Right kidney (tissue), 1 donor: ENCODE measurements around the gene ZFYVE26.

Experiments used
- DNase-seq: peaks from one replicate; pipeline ENCODE4 v3.0.0-alpha.2; 2016

Gene ZFYVE26

DNA sequence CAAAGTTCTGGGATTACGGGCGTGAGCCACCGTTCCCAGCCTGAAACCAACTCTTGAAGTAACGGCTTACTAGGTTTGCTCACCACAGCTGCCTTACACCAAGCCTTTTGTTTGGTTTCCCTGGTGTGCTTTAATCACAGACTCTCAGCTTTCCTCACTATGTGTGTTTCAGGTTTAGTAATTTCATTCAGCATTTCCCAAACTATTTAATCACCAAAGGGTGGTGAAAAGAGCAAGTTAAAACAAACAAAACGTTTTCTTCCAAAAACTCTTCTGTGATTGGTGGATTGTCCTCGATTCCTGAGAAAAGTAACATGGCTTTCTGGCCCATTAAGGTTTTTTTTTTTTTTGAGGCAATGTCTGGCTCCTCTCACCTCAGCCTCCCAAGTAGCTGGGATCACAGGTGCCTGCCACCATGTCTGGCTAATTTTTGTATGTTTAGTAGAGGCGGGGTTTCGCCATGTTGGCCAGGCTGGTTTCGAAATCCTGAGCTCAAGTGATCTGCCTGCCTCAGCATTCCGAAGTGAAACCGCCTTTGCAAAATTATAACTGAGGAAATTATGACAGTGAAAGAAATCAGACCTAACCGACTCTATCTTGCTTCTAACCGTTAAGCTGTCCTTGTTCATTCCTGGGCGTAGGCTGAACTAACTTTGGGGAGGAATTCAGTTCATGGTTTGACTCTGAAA is 1.5 kb upstream of the ZFYVE26 start:
- no peak for DNase-seq

DNA sequence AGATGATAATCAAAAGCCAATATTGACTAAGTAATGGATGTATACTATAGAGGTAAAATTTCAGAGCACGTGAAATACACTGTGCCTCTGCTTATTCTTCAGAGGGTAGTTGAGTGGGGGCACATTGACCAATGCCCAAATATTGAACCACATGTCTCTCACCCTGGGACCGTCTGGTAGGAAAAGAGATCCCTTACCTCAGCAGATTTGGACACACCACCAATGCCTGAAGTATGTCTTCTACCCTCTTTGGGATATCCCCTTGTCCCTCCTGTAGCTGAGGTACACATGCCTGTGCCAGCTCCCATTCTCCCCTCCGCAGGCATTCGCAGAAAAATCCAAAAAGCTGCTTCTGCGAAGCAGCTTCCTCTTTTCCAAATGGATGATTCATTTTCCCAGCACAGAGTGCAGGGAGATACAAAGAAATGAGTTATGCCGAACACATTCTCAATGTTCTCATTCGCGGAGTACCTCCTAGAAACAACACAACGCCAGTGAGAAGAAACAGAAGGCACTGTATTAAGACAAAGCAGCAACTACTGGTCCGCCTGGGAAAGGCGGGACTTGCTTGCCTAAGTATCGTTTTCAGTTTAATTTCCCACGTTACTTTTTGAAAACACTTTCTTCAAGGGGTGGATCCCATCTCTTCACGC is 691 bp downstream of the ZFYVE26 start:
- DNase-seq = no peak

DNA sequence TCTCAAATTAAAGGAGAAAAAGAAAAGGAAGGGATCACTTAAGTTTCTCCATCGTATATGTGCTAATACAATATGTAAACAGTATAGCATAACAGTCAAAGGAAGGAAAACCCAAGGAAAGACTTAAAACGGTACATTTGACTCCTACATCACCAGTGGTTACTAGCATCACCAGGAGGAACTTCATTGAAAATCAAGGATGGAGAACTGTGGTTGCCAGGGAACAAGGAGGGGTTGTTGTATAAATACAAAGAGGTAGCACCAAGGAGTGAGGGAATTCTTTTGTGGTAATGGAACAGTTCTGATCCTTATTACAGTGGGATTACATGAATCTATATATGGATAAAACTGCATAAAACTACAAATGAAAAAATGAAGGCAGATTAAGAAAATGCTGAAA is 1.6 kb downstream of the ZFYVE26 start:
- no peak for DNase-seq

DNA sequence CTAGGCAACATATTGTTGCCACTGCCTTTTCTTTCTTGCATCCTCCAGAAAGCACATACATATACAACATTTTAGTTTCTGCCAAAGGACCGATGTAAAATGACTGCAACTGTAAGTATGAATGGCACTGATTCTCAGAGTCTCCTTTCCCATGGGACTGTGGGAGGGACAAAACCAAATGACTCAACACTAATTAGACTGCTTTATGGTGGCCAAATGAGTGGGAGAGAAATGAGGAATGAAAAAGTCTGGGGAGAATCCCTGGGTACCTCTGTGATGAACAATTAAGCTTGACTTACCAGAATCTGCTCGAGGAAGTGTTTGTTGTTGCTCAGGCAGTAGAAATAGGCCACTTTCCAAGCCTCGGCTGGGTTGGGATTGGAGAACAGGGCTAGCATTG is 10.1 kb downstream of the ZFYVE26 start:
- no peak for DNase-seq

DNA sequence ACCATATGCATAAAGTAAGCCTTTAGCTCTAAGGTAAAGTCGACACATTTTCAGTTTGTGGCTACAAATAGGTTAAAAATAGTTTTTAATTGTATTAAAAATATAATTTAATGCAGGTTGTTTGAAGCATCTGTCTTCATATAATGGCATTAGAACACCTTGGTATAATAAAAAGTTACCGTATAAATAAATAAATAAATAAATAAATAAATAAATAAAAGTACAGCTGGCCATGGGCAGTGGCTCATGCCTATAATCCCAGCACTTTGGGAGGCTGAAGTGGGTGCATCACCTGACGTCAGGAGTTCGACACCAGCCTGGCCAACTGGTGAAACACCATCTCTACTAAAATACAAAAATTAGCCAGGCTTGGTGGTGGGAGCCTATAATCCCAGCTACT is 15.6 kb downstream of the ZFYVE26 start:
- DNase-seq = no peak

DNA sequence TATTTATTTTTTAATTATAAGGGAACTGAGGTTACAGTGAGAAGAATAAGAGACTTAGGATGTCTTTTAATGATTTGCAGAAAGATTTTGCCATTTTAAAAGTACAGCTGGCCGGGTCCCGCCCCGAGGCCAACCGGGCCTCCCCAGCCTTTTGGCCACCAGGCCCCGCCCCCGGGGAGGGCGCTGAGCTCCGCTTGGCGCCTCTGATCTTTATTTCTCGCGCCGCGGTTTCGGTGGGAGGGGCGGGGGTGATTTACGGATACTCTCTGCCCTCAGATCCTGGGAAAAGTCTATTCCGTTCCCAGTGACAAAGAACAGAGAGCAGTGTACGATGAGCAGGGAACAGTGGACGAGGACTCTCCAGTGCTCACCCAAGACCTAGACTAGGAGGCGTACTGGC is 17.7 kb downstream of the ZFYVE26 start:
- DNase-seq = no peak

DNA sequence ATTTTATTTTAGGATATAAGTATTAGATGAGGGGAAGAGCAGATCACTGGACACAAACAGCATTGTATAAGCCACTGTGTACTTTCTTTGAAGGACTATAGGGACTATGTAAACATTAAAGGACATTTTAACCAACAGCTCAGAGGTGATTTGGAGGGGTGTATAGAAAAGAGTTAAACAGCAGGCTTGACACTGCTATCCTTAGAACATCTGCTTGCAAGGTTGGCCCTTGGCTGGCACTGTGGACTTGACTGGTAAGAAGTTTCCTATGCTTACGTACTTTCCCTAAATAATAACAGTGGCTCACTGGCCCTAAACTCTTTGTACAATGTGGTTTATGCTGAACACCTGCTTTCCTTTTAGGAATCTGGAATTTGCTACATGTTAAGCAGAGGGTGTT is 28.7 kb downstream of the ZFYVE26 start:
- no peak for DNase-seq

DNA sequence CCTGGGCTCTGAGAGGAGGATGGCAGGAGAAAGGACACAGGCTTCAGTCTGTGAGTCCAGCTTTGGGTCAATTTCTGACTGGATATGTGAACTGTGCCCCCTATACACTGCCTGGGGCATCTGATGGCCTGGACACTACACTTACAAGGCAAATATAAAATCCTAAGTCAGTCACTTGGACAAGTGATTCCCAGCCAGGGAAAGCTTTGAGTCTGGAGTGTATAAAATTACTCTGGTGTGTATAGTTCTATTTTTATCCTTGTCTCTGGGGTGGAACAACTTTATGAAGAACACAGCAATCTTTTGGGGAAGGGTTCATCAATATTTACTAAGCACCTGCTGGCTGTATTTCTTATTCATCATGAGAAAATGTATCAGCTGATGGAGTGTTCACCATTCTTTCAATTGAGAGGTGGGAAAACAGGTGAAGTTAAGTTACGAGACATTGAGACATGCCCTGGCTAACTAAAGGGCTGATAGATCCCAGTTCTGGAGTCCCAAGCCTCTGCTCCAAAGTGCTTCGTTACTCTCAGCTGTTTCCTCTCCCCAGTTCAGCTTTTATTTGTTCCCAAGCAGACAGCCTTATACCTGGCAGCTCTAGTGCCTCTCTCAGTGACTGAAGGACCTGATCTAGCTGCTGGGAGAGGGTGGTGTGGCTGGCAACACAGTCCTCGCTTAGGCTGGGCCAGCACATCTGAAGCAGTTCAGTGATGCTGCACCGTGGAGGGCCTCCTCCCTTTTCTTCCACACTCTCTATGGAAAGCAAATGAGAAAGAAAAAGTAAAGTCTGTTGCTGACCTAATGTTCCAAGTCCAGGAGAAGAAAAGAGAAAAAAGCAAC is 30.9 kb downstream of the ZFYVE26 start:
- no peak for DNase-seq

DNA sequence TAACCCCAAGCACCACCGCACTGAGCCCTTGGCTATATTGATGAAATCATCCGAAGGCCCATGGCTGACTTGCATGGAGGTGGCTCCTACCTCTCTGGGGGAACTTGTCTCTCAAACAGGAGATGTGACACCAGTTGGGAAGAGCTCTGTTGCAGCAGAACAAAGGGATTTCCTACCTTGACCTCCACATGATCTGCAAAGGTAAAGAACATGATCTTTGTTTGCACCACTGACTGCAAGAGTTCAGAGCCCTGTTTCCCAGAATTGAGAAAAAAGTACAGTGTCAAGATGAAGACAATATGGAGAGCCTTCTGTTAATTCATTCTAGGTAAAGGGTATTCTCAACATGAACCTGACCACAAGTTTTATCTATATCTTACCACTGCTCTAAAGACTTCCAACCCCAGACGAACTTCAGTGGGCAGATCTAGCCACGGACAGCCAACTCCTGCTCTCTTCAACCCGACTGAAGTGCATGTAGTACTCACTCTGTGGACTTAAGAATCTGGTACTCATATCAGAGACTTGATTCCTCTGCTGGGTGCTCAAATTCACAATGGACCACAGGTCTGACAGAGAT is 32.1 kb downstream of the ZFYVE26 start:
- DNase-seq = no peak

DNA sequence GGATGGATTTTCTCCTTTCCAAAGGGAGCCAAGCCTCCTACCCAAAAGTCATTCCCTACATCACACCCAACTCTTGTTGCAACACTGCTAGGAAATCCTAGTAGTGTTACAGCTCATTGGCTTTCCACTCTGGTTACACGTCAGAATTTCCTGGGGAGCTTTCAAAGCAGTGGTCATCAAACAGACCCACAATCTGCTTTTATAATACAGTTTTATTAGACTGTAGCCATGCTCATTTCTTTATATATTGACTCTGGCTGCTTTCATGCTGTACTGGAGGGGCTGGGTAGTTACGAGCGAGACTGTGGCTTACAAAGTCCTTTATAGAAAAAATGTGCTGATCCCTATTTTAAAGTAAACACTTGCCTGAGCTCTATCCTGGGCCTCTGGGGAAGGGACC is 34.3 kb downstream of the ZFYVE26 start:
- DNase-seq = no peak

DNA sequence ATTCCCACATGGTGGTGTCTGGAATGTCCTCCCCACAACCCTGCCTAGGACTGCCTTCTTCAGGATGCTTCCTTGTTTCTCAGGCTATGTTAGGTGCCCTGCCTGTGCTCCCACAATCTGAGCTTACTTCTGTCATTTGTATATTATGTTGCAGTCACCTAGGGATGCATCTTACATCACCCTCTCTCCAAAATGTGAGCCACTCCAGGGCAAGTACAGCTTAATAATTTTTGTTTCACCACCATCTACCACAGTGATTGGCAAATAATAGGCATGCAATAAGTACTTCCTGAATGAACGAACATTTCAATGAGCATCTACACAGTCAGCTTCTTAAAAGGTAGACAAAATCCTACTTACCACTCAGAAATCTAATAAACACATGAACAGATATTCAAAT is 37.6 kb downstream of the ZFYVE26 start:
- DNase-seq = no peak

DNA sequence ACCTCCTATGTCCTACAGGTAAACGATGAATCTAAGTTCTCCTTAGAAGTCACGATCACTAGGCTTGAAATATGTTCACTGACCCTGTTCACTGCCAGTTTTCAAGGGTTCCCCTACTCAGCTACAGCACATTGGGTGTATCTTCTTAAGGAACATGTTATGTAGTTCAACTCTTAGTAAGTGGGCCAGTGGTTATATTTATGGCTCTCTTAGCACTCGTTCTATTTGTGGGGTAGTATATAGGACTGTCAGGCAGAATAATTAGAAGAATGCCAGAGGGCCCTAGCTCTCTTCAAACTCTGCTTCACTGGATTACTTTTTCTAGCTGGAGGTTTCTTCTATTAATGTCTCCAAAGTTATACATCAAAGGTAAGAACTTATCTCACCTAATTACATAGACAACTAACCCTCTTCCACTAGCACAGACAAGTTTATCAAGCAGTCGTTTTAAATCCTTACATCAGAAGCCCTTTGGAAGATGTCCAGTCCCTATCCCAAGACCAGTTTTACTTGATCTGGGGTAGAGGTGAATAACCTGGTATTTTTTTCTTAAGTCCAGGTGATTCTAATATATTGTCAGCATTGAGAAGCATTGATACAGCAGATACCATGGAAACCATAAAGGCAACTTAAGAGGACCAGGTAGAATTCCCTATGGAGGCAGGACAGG is 39.6 kb downstream of the ZFYVE26 start:
- no peak for DNase-seq

DNA sequence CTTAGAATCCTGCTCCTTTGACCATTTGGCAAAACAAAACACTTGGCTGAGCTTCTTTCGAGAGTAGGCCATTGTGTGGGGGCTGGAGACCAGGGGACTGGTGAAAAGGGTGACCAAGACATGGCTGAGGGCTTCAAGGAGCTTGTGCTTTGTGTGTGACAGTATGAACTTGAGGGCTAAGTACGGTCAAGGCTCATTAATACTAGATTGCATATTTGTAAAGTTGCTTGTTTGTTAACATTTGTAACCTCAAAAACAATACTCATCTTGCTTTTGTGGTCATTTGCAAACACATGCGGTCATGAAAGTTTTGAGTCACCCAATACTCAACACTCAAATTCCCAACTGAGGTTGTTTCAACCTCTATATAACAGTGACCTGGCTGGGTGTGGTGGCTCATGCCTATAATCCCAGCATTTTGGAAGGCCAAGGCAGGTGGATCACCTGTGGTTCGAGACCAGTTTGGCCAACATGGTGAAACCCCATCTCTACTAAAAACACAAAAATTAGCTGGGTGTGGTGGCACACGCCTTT is 42.5 kb downstream of the ZFYVE26 start:
- DNase-seq = no peak

DNA sequence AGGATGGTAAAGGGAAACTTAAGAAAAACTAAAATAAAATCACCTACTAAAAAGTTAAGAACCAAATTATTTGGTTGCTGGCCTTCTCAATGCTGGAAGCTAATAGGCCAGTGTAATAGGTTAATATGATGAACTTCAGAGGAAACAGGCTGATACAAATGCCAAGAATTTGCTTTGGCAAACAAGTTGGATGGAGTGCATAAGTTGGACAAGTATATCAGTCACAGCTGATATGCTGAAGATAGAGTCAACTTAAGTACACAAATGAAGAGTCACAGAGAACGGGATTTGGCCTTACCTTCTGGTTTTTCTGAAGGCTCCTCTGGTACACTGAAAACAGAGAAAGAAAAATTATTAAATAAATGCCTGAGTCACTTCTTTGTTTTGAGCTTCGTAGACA is 48.2 kb downstream of the ZFYVE26 start:
- DNase-seq = no peak

DNA sequence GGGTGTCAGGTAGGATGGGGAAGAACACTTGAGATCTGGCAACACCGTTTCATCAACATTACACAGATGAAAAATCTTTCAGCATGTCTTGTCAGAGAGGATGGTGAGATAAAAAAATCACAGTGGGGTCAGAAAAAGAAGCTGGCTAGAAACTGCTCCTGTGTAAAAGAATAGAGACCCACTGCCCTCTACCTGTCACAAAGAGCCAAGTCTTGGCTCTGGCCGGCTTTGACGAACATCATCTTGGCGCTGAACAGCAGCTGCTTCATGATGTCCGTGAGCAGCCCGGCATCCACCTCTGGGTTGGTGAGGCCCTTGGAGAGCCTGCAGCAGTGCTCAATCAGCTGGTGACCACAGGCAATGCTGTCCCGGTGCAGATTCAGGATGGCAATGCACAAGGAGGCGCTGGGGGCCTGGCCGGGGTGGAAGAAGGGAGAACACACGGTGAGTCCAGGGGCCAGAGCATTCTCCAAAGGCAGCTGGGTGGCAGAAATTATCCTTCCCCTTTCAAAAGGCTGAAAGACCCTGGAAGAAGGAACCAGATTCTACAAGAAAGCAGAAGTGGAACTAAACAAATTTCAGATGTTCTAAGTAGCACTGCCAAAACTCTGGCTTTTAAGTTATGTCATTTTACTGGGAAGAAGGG is 50.2 kb downstream of the ZFYVE26 start:
- no peak for DNase-seq

DNA sequence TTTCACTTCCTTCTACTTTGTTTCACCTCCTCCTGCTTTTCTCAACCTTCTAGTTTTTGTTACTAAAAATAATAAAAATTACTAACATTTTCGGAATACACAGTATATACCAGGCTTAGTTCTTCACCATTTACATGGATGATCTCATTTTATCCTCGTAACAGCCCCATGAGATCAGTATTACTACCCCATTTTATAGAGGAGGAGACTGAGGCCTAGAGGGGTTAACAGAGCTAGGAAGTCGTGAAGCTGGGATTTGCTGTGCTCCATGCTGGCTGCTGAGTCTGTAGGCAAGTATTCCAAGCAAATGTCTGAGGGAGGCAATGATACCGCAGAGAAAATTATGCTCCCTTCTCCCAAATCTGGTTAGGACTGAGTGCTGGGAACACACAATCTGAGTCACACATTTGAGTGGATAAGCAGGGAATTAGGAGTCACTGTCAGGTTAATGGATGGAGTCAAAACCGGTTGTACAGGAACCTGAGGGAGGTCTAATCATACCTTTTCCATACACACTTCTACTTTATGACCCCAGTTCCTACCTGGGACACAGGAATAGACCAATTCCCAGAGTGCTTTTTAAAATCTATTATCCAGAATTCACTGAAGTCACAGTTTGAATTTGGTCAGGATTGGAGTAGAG is 51.1 kb downstream of the ZFYVE26 start:
- DNase-seq = no peak

DNA sequence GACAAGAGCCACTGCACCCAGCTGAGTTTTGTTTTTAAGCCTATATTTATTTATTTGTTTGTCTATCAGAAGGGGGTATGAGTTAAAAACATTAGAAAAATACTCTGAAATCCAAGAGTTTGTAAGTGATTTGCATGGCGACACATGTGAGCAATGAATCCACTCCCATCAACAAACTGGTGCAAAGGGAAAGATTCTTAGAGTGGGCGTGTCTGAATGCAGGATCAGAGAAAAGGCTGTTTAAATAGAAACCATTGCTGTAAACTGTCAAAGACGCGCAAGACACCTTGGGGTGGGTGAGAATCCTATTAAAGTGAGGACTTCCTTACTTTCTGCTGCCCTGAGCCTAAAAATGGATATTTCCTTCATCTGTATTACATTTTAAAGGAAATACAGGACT is 51.9 kb downstream of the ZFYVE26 start:
- no peak for DNase-seq

DNA sequence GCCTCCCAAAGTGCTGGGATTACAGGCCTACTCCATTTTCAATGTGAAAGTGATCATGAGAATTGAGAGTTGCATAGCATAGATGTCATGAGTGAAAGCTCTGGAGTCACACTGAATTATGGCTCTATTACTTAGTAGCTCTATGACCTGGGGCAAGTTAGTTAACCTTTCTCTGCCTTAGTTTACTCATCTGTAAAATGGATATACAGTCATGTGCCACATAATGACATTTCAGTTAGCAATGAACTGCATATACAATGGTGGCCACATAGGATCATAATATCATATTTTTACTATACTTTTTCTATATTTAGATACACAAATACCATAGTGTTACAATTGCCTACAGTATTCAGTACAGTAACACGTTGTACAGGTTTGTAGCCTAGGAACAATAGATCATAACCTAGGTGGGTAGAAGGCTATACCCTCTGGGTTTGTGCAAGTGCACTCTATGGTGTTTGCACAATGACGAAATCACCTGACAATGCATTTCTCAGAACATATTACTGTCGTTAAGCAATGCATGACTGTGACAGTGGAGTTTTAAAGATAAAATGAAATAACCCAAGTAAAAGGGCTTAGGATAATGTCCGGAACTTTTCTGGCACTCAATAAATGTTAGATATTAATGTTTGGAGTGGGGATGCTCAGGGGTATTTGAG is 53.1 kb downstream of the ZFYVE26 start:
- DNase-seq = no peak

DNA sequence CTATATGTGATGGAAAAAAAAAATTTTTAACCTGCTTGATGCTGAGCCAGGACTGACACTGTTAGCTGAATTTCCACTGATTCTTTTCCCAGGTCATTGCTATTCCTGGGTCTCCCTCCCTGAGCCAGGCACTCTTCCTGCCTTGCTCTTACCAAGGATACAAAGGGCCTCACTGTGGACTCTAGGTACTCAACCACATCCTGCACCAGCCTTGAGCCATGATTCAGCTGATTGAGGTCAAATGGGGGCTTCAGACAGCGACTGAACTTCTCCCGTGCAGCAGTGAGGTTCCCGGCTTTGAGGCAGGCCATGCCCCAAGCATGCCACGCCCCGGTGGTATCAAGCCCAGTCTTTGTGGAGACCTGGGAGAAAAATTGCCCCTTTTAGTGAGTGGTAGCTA is 54.3 kb downstream of the ZFYVE26 start:
- no peak for DNase-seq

DNA sequence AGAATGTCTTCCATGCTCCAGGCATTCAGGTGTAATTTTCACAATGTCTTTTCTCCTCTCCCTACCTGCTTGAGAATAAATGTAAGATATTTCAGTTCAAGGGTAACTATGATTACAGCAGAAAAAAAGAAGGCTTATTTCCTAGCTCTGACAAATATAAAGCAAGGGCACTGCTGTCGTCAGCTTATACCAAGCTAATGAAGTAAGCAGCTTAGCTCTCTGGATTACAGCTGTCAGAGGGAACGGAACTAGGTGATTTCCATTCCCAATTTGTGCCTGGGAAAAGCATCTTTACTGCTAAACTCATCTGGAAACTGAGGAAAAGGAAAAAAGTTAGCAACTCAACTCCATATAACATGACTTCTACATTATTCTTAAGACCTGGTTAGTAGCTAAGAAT is 56.5 kb downstream of the ZFYVE26 start:
- no peak for DNase-seq

DNA sequence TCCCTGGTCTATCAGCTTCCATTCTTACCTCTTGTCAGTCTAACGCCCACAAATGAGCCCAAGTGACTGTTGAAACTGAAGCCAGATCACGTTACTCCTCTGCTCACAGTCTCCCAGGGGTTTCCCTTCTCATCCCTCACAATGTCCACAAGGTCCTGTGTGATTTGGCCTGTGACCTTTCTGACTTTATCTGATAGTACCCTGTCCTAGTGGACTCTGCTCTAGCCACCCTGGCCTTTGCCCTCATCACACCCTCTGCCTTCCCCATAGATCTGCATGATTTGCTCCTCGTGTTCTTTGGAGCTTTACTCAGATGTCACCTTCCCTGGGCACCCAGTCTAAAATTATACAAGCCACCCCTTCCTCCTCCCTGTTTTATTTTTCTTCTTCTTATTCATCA is 59.2 kb downstream of the ZFYVE26 start:
- DNase-seq = no peak
